Choroid plexus epithelial cell (primary cell): ENCODE results near the gene ARHGAP19.
A peak's percentile ranks its signal among the peaks of the same experiment; 100 is the strongest.

Source experiments
- DNase-seq: peaks from one replicate; pipeline ENCODE4 v3.0.0-alpha.2; 2010; ENCODE audit warnings: low read depth
- H3K4me3 ChIP-seq: 2 replicates; pipeline ENCODE4 v1.5.1; 2011; ENCODE audit warnings: low read depth, mild to moderate bottlenecking, control low read depth, low read length, moderate library complexity
- CTCF ChIP-seq: conservative IDR thresholded peaks from 2 replicates; pipeline ENCODE4 v1.5.1; 2011; ENCODE audit warnings: low read depth, mild to moderate bottlenecking, control low read depth, inconsistent platforms, low read length, moderate library complexity

ARHGAP19 gene

GRCh38 chr10:97204826-97205679 lies 87.4 kb downstream of the ARHGAP19 start:
- TF ChIP-seq CTCF = no peak
- no peak overlapping the region for H3K4me3 ChIP-seq
- no peak for DNase-seq

- no peak for DNase-seq
- no peak overlapping the region for H3K4me3 ChIP-seq
- TF ChIP-seq CTCF = no peak
Measured at GRCh38 chr10:97203220-97203619, 89.2 kb downstream of the ARHGAP19 start.

GRCh38 chr10:97200616-97201015 lies 91.8 kb downstream of the ARHGAP19 start:
- DNase-seq = no peak
- no peak for TF ChIP-seq CTCF
- no peak overlapping the region for H3K4me3 ChIP-seq

- TF ChIP-seq CTCF = no peak
- DNase-seq = no peak
- no peak overlapping the region for H3K4me3 ChIP-seq
Measured at GRCh38 chr10:97199152-97199551, 93.3 kb downstream of the ARHGAP19 start.

GRCh38 chr10:97197030-97197500 lies 95.4 kb downstream of the ARHGAP19 start:
- no peak for TF ChIP-seq CTCF
- no peak overlapping the region for H3K4me3 ChIP-seq
- DNase-seq = no peak

GRCh38 chr10:97196223-97197029 lies 96.0 kb downstream of the ARHGAP19 start:
- peak; percentile 78 for TF ChIP-seq CTCF
- H3K4me3 ChIP-seq = peak overlapping the region; percentile 52
- DNase-seq = peak; percentile 61
